Progenitor cell of endocrine pancreas (in vitro differentiated cells): ENCODE data around the gene TNIP2. TPM values are rescaled to one million over a fixed set of nuclear protein-coding genes. Genes with fewer than 3 reads are reported as not detected.

ENCODE experiments used
- DNase-seq: peaks from one replicate; pipeline ENCODE4 v3.0.0; 2021; ENCODE audit warnings: low spot score; ENCODE audit not compliant: unreplicated experiment
- H3K27ac Mint-ChIP-seq: 2 replicates; pipeline ENCODE4 v1.8.0; 2021; ENCODE audit warnings: mild to moderate bottlenecking, moderate library complexity, mixed read lengths
- H3K27me3 Mint-ChIP-seq: 2 replicates; pipeline ENCODE4 v1.8.0; 2021; ENCODE audit warnings: mixed read lengths
- H3K36me3 Mint-ChIP-seq: 2 replicates; pipeline ENCODE4 v1.8.0; 2022; ENCODE audit warnings: mixed read lengths; ENCODE audit not compliant: insufficient read depth
- H3K4me1 Mint-ChIP-seq: 2 replicates; pipeline ENCODE4 v1.8.0; 2021; ENCODE audit warnings: low read depth, mixed read lengths
- H3K4me3 Mint-ChIP-seq: 2 replicates; pipeline ENCODE4 v1.8.0; 2021; ENCODE audit warnings: low read depth, mild to moderate bottlenecking, moderate library complexity, mixed read lengths
- H3K9me3 Mint-ChIP-seq: 2 replicates; pipeline ENCODE4 v1.8.0; 2021; ENCODE audit warnings: low read depth, mixed read lengths
- total RNA-seq: library from RNA; stranded (reverse); gene quantifications from 2 replicates; pipeline ENCODE4 v1.2.1, GENCODE V29; 2021
- TF ChIP-seq, protein P1 (sequence below): fragments of 200-600 bp; sonication (generic); IDR thresholded peaks from one replicate; pipeline ENCODE4 v1.5.0; 2021; ENCODE audit warnings: antibody characterized with exemption, mild to moderate bottlenecking; ENCODE audit not compliant: unreplicated experiment

TNIP2 gene
- total RNA-seq, 1 donor from 2014 or later, result 26.3 TPM

DNA sequence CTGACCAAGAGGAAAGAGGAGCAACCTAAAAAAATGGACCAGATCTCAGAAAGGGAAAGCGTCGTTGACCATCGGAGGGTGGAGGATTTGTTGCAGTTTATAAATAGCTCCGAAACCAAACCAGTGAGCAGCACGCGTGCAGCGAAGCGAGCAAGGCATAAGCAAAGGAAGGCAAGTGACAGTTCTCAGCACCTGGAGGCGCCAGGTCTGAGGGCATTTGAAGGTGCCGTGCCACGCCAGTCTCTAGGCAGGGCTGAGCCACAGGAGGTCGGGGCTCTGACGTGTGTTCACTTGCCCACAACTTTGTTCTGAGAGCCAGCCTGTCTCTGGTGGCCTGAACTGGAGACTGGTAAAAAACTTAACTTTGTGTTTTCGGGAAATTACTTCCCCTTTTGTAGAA is 59.7 kb downstream of the TNIP2 start:
- TF ChIP-seq, protein P1, sequence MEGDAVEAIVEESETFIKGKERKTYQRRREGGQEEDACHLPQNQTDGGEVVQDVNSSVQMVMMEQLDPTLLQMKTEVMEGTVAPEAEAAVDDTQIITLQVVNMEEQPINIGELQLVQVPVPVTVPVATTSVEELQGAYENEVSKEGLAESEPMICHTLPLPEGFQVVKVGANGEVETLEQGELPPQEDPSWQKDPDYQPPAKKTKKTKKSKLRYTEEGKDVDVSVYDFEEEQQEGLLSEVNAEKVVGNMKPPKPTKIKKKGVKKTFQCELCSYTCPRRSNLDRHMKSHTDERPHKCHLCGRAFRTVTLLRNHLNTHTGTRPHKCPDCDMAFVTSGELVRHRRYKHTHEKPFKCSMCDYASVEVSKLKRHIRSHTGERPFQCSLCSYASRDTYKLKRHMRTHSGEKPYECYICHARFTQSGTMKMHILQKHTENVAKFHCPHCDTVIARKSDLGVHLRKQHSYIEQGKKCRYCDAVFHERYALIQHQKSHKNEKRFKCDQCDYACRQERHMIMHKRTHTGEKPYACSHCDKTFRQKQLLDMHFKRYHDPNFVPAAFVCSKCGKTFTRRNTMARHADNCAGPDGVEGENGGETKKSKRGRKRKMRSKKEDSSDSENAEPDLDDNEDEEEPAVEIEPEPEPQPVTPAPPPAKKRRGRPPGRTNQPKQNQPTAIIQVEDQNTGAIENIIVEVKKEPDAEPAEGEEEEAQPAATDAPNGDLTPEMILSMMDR, result no peak
- H3K27ac Mint-ChIP-seq, result no peak overlapping the region
- DNase-seq, result no peak
- H3K9me3 Mint-ChIP-seq, result no peaks in the 10 kb centered on the region
- H3K27me3 Mint-ChIP-seq, result no peaks in the 10 kb centered on the region
- H3K4me1 Mint-ChIP-seq, result peaks cover 4% of the 10 kb centered on the region
- H3K36me3 Mint-ChIP-seq, result peaks cover 31% of the 10 kb centered on the region
- no peak overlapping the region for H3K4me3 Mint-ChIP-seq

DNA sequence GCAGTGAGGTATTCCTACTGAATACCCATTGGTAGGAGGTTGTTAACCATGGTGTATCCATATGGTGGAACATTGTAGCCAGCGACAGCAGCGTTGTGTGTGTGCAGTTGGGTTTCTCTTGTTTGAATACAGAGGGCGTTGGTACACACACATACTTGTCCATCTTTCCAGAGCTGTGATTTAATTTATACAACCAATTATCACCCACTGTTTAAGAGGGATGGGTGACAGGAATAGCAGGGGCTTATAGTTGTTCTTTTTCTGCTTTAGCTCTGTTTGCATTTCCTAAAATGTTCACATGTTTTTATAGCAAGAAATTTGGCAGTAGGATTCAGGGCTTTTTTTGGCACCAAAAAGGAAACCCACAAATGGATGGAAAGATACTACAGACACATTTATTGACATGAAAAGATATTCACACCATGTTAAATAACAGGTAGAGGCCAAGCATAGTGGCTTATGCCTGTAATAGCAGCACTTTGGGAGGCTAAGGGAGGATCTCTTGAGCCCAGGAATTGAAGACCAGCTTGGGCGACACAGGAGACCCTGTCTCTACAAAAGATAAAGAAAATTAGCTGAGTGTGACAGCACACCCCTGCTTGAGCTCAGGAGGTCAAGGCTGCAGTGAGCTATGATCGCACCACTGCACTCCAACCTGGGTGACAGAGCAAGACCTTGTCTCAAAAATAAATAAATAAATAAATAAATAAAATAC is 60.6 kb downstream of the TNIP2 start:
- no peak for DNase-seq
- Mint-ChIP-seq H3K27ac (no peak overlapping the region), H3K4me3 (no peak overlapping the region), H3K4me1 (peaks cover 4% of the 10 kb centered on the region), H3K9me3 (no peaks in the 10 kb centered on the region), H3K27me3 (no peaks in the 10 kb centered on the region), H3K36me3 (peaks cover 27% of the 10 kb centered on the region)
- TF ChIP-seq, protein P1, result no peak

DNA sequence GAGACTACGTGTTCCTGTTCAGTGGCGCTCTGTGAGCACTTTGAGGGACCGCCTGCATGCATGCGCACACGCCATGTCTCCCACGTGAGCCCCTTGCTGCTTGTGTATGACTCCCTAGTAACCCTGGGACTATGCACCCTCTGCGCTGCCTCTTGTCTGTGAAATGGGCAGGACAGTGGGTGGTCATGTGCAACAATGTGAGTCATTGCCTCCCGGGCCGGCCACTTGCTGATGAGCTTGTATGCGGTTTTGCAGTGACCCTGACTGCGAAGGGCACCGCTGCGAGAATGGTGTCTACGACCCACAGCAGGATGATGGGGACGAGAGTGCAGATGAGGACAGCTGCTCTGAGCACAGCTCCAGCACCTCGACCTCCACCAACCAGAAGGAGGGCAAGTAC is 61.4 kb downstream of the TNIP2 start:
- H3K4me1 Mint-ChIP-seq, result peaks cover 4% of the 10 kb centered on the region

DNA sequence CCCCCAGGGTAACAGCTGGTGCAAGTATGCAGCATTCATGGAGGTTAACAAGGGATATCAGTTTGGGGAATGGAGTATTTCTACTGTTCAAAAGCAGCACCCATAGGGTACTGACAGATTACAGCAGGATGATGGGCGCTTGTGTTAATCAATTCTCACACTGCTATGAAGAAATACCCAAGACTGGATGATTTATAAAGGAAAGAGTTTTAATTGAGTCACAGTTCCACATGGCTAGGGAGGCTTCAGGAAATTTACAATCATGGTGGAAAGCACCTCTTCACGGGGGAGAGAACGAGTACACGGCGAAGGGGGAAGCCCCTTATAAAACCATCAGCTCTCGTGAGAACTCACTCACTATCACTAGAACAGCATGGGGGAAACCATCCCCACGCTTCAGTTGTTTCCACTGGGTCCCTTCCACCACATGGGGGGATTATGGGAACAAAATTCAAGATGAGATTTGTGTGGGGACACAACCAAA is 64.1 kb downstream of the TNIP2 start:
- Mint-ChIP-seq H3K36me3 (peaks cover 30% of the 10 kb centered on the region), H3K27me3 (no peaks in the 10 kb centered on the region), H3K4me3 (no peak overlapping the region), H3K9me3 (no peaks in the 10 kb centered on the region), H3K27ac (no peak overlapping the region), H3K4me1 (peaks cover 1% of the 10 kb centered on the region)
- no peak for DNase-seq
- TF ChIP-seq, protein P1, result no peak

More for the DNA sequence above, 61.4 kb downstream of the TNIP2 start:
- Mint-ChIP-seq H3K27ac (no peak overlapping the region), H3K9me3 (no peaks in the 10 kb centered on the region), H3K27me3 (no peaks in the 10 kb centered on the region), H3K4me3 (no peak overlapping the region), H3K36me3 (peaks cover 28% of the 10 kb centered on the region)
- TF ChIP-seq, protein P1, result no peak
- DNase-seq, result no peak

Other genes with a start within 250 kb of the TNIP2 start
- gene FAM193A, start 219.7 kb downstream of the TNIP2 start, total RNA-seq, result 48.1 and 53.4 TPM in 2 replicates
- 67.7 and 70.8 TPM in 2 replicates for gene SH3BP2, start 36.7 kb upstream of the TNIP2 start, total RNA-seq
- 249 and 271 TPM in 2 replicates for gene ADD1, start 87.5 kb upstream of the TNIP2 start, total RNA-seq
- 31.5 and 33.4 TPM in 2 replicates for gene NOP14, start 207.1 kb upstream of the TNIP2 start, total RNA-seq
- gene GRK4, start 207.2 kb upstream of the TNIP2 start, total RNA-seq, result 14.9 and 16.2 TPM in 2 replicates